Measurements from ENCODE around the gene PSORS1C1.
"Not testable (repeated sequence)": the region's sequence is repeated elsewhere in the genome, so short reads cannot be mapped to it uniquely, and the experiment has no call there.

The PSORS1C1 gene

DNA sequence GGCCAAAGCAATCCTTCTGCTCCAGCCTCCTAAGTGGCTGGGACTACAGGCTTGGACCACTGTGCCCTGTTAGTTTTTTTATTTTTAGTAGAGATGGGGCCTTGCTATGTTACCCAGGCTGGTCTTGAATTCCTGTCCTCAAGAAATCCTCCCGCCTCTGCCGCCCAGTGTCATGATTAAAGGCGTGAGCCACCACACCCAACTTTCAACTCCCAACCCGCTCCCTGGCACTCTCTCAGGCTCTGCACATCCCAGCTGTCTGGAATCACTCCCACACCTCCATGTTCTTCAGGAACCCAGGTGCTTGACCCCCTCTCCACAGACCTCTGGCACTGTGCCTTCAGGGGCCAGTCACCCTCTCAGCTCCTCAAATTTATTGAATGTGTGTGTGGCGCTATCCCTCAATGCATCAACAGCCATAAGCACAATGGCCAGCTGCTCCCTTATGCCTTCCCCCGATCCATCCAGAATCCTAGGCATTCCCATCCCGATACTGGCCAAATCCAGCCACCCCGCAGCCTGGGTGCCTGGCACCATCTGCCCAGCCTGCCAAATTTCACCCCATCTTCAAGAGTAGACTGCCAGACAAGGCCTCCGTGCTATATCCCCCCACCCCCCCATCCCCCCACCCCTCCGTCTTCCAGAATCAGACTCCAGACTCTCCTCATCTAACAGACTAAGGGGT is 56.5 kb downstream of the PSORS1C1 start:
- Histone ChIP-seq H3K27me3 (ENCODE audit: insufficient read depth, low read length) (peaks cover 2% of the 10 kb centered on the region), H3K4me3 (ENCODE audit: low read length) (no peak overlapping the region), H3K36me3 (ENCODE audit: insufficient read depth, low read length) (no peaks in the 10 kb centered on the region), H2AFZ (ENCODE audit: low read depth, low read length) (no peak overlapping the region), H3K9me3 (ENCODE audit: low read length) (no peaks in the 10 kb centered on the region), H3K4me1 (ENCODE audit: insufficient read depth, low read length) (peaks cover 4% of the 10 kb centered on the region)

DNA sequence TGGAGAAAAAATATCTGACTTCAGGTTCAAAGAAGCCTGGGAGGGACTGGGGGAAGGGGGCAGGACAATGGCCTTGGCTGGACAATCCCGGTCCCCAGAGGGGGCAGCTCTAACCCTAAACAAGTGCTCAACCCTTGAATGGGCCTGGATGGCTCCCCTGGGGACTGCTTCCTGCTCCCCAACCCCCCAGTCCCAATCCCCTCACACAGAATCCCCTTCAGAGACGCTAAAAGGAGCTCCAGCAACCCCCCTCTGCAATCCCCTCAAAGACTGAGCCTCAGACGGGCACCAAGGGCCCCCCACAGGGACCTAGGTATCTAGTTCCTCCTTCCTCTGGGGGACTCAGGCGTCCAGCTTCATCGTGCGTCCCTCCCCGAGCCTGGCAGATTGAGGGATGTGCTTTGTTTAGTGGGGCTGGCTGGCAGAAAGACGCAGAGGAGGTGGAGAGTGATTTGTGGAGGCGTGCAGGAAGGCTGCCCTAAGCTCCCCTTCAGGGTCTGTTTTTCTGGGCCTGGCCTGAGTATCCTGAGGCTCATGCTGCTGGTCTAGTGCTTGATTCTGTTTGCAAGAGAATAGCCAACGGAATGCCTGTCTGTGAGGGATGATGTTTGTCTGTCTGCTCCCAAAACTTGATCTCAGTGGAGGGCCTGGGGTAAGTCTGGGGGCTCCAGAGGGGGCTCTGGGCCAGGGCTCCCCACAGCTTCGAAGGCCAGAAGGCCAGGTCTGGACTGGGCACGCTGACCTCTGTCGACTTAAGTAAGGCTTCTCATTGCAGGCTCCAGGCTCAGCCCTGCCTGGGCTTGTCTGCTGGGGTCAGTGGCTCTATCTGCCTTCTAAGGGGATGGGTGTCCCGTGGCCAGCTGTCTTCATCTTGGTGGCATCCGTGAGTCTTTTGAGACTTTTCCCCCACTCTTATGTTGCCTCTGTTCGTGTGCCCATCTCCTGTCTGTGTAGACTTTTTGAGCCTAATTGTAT is 57.6 kb downstream of the PSORS1C1 start:
- Histone ChIP-seq H3K9me3 (ENCODE audit: low read length) (no peaks in the 10 kb centered on the region), H3K4me3 (ENCODE audit: low read length) (no peak overlapping the region), H3K36me3 (ENCODE audit: insufficient read depth, low read length) (no peaks in the 10 kb centered on the region), H3K27me3 (ENCODE audit: insufficient read depth, low read length) (peaks cover 2% of the 10 kb centered on the region), H2AFZ (ENCODE audit: low read depth, low read length) (no peak overlapping the region), H3K4me1 (ENCODE audit: insufficient read depth, low read length) (peaks cover 4% of the 10 kb centered on the region)

DNA sequence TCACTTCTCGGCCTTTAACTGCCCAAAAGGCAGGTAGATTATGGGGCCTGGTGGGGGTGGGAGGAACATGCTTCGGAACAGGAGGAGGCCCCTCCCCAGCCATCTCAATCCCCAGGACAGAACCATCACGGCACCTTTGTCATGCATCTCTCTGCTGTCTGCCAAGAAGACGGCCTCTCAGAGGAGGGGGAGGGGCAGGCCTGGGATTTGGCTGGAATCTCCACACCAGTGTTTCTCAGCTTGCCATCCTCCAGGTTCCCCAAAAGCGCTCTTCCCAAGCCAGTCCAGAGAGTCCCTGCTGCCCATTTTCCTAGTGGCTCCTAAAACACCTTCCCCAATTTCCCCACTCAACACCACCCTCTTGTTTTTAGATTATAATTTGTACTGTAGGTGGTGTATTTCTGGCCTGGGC is 58.4 kb downstream of the PSORS1C1 start:
- H3K27me3 ChIP-seq (ENCODE audit: insufficient read depth, low read length) = peaks cover 2% of the 10 kb centered on the region
- H3K36me3 ChIP-seq (ENCODE audit: insufficient read depth, low read length) = no peaks in the 10 kb centered on the region
- H3K9me3 ChIP-seq (ENCODE audit: low read length) = no peaks in the 10 kb centered on the region
- H3K4me3 ChIP-seq (ENCODE audit: low read length) = no peak overlapping the region
- H3K4me1 ChIP-seq (ENCODE audit: insufficient read depth, low read length) = peaks cover 4% of the 10 kb centered on the region
- no peak overlapping the region for H2AFZ ChIP-seq (ENCODE audit: low read depth, low read length)

DNA sequence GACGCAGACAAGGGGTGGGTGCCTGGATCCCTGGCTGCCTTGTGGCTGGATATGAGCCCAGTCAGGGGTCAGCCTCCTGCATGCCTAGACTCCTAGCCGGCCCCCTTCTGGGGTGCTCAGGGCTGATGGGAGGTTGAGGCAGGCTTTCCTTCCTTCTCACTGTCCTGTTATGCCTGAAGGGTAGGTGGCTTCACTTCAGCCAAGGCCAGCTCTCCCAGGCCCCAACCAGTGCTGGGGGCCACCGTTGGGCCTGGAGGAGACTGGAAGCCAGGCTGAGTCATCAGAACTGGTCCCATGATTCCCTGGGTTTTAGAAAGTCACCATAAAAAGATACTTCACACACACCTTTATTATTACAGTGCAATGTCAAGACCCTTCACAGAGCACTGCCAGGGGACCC is 58.8 kb downstream of the PSORS1C1 start:
- H3K4me1 ChIP-seq (ENCODE audit: insufficient read depth, low read length) = peaks cover 4% of the 10 kb centered on the region
- H3K4me3 ChIP-seq (ENCODE audit: low read length) = no peak overlapping the region
- no peak overlapping the region for H2AFZ ChIP-seq (ENCODE audit: low read depth, low read length)
- peaks cover 2% of the 10 kb centered on the region for H3K27me3 ChIP-seq (ENCODE audit: insufficient read depth, low read length)
- no peaks in the 10 kb centered on the region for H3K36me3 ChIP-seq (ENCODE audit: insufficient read depth, low read length)
- H3K9me3 ChIP-seq (ENCODE audit: low read length) = no peaks in the 10 kb centered on the region

DNA sequence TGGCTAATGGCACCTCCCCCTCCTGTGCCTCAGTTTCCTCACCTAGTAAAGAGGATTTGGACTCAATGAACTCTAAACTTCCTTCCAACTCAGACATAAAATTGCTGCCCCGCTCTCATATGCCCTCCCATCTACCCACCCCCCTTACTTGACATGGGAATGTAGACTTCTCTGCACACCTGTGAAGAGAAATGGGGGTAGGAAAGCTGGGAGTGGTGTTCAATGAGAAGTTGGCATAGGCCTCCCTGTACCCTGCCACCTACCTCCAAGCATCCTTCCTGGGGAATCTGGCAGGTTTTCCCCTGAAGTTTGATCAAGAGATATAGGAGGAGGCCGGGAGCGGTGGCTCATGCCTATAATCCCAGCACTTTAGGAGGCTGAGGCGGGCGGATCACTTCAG is 59.8 kb downstream of the PSORS1C1 start:
- Histone ChIP-seq H2AFZ (ENCODE audit: low read depth, low read length) (no peak overlapping the region), H3K36me3 (ENCODE audit: insufficient read depth, low read length) (no peaks in the 10 kb centered on the region), H3K27me3 (ENCODE audit: insufficient read depth, low read length) (peaks cover 2% of the 10 kb centered on the region), H3K4me1 (ENCODE audit: insufficient read depth, low read length) (peaks cover 4% of the 10 kb centered on the region), H3K9me3 (ENCODE audit: low read length) (peaks cover 4% of the 10 kb centered on the region), H3K4me3 (ENCODE audit: low read length) (no peak overlapping the region)

DNA sequence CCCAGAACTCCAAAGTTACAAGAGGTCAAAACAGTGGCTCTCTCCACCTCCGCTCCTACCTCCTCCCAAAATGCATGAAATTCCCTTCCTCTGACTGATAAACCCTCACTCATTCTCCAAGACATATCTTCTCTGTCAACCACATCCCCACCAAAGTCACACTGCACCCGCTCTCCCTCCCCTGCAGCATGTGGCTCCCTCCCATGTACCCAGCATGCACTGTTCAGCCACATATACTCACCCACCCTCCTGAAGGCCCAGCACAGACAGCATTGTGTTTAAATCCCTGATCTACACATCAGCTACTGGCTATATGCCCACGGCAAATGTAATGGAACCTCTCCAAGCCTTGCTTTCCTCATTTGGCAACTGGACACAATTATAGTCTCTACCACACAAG is 61.4 kb downstream of the PSORS1C1 start:
- Histone ChIP-seq H3K4me3 (ENCODE audit: low read length) (no peak overlapping the region), H3K4me1 (ENCODE audit: insufficient read depth, low read length) (peaks cover 4% of the 10 kb centered on the region), H2AFZ (ENCODE audit: low read depth, low read length) (no peak overlapping the region), H3K9me3 (ENCODE audit: low read length) (peaks cover 4% of the 10 kb centered on the region), H3K27me3 (ENCODE audit: insufficient read depth, low read length) (peaks cover 2% of the 10 kb centered on the region), H3K36me3 (ENCODE audit: insufficient read depth, low read length) (no peaks in the 10 kb centered on the region)

DNA sequence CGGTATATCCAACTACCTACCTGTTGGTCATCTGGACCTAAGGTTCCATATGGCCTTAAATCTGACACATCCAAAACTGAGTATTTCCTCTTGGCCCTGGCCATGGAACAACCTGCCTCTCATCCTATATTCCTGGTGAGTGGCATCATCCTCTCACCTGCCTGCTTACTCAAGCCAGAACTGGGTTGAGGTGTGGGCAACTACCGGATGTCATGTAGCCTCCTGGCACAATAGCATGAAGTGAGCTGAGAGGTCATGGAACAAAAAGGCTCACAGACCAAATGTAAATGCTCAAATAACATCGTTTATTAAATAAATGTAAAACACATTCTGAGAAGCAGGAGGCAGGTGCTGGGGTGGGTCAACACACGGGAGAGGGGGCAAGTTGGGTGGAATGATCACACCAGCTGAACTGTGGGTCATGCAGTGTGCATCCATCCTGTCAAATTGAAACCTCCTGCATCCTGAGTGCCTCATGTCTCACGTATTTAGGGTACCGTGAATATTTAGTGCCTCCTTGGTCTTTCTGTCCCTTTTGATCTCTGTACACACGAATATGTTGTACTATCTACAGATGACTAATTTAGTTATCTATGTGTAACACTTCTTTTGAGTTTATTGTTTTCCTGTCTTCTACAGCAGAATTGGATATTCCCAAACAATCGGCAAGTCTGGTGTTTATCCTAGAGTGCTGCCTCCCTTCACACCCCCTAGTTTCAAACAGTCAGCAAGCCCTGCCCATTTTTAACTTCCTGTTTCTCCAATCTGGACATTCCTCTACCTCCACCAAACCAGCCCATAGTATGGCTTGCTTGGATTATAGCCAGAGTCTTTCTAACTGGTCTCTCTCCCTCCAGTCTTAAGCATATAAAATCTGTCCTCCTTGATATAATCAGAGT is 63.8 kb downstream of the PSORS1C1 start:
- H3K4me3 ChIP-seq (ENCODE audit: low read length) = no peak overlapping the region
- no peaks in the 10 kb centered on the region for H3K4me1 ChIP-seq (ENCODE audit: insufficient read depth, low read length)
- peaks cover 2% of the 10 kb centered on the region for H3K27me3 ChIP-seq (ENCODE audit: insufficient read depth, low read length)
- H2AFZ ChIP-seq (ENCODE audit: low read depth, low read length) = no peak overlapping the region
- H3K9me3 ChIP-seq (ENCODE audit: low read length) = peaks cover 4% of the 10 kb centered on the region
- no peaks in the 10 kb centered on the region for H3K36me3 ChIP-seq (ENCODE audit: insufficient read depth, low read length)

DNA sequence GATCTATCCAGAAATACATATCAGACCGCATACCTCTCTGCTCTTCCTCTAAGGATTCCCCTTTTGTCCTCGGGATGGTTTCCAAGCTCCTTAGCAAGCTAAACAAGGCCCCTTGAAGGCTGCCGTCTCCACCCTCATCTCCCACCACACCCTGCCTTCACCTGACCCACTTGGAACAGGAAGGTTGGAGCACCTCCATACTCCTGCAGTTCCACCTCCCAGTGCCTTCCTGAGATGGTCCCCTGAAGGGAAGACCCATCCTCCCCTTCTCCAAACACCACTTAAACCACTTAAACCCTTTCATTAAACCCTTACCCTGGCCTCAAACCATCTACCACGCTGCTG is 64.4 kb downstream of the PSORS1C1 start:
- Histone ChIP-seq H3K9me3 (ENCODE audit: low read length) (peaks cover 4% of the 10 kb centered on the region), H3K27me3 (ENCODE audit: insufficient read depth, low read length) (peaks cover 2% of the 10 kb centered on the region), H2AFZ (ENCODE audit: low read depth, low read length) (no peak overlapping the region), H3K36me3 (ENCODE audit: insufficient read depth, low read length) (no peaks in the 10 kb centered on the region), H3K4me3 (ENCODE audit: low read length) (no peak overlapping the region), H3K4me1 (ENCODE audit: insufficient read depth, low read length) (no peaks in the 10 kb centered on the region)

DNA sequence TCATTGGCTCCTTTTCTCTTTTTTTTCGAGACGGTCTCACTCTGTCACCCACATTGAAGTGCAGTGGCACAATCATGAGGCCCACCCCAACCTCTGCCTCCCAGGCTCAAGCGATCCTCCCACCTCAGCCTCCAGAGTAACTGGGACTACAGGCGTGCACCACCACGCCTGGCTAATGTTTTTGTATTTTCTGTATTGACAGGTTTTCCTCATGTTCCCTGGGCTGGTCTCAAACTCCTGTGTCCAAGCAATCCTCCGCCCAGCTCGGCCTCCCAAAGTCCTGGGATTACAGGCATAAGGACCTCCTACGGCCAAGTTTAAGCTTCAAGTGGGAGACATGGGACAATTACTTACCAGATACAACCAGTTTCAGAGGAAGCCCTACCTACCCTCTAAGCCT is 65.3 kb downstream of the PSORS1C1 start:
- Histone ChIP-seq H3K4me3 (ENCODE audit: low read length) (no peak overlapping the region), H3K4me1 (ENCODE audit: insufficient read depth, low read length) (no peaks in the 10 kb centered on the region), H3K9me3 (ENCODE audit: low read length) (peaks cover 4% of the 10 kb centered on the region), H2AFZ (ENCODE audit: low read depth, low read length) (no peak overlapping the region), H3K36me3 (ENCODE audit: insufficient read depth, low read length) (no peaks in the 10 kb centered on the region), H3K27me3 (ENCODE audit: insufficient read depth, low read length) (peaks cover 2% of the 10 kb centered on the region)

DNA sequence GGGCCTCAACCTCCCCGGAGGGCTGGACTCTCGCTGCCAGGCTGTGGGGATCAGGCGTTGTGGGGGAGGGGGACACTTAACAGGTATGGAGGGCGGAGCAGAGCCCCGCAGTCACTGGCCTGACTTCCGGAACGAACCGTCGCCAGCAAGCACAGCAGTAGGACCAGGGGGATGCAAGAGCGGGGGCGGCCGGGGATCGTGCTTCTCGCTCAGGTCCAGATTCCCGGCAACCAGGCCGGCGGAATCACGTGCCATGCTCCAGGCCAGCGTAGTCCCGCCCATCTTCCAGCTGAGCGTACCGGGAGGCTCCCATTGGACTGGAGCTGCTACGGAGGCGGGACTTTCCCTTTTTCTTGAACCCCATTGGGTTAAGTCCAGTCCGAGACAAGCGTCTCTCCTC is 65.9 kb downstream of the PSORS1C1 start:
- H3K9me3 ChIP-seq (ENCODE audit: low read length) = peaks cover 4% of the 10 kb centered on the region
- no peak overlapping the region for H2AFZ ChIP-seq (ENCODE audit: low read depth, low read length)
- H3K36me3 ChIP-seq (ENCODE audit: insufficient read depth, low read length) = no peaks in the 10 kb centered on the region
- H3K4me1 ChIP-seq (ENCODE audit: insufficient read depth, low read length) = no peaks in the 10 kb centered on the region
- no peak overlapping the region for H3K4me3 ChIP-seq (ENCODE audit: low read length)
- no peaks in the 10 kb centered on the region for H3K27me3 ChIP-seq (ENCODE audit: insufficient read depth, low read length)

DNA sequence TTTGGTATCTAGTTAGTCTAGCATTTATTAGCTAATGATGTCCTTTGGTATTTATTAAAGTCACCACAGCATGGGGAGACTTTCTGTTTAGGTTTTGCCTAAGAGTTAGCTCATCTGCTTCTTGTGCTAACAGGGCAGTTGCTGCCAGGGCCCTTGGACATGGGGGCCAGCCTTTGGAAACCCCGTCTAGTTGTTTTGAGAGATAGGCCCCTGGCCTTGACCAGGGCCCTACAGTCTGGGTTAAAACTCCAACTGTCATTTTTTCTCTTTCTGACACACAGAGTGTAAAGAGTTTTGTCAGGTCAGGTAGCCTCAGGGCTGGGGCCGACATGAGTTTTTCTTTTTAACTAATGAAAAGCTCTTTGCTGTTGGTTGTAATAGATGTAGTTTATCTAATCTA is 68.7 kb downstream of the PSORS1C1 start:
- not testable (repeated sequence) for H3K27me3 ChIP-seq (ENCODE audit: insufficient read depth, low read length); H3K4me1 ChIP-seq (ENCODE audit: insufficient read depth, low read length); H3K4me3 ChIP-seq (ENCODE audit: low read length); H3K9me3 ChIP-seq (ENCODE audit: low read length); H3K36me3 ChIP-seq (ENCODE audit: insufficient read depth, low read length); H2AFZ ChIP-seq (ENCODE audit: low read depth, low read length)

DNA sequence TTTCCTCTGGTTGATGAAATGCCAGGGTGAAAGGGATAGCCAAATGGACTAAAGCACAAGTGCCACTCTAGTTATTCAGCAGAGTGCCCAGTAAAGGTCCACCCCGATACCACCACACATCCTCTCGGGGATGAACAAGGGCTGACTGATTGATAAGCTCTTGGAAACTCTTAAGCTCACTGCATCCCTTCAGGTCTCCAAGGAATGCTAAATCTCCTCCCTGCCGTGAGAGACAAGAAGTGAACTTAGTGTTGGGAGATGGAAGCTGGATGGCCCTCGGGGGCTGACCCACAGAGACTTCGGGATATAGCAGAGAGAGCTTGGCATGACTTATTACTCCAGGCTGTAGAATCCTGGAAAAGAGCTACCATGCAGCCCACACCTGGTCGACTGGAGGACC is 69.3 kb downstream of the PSORS1C1 start:
- not testable (repeated sequence) for H2AFZ ChIP-seq (ENCODE audit: low read depth, low read length); H3K9me3 ChIP-seq (ENCODE audit: low read length); H3K27me3 ChIP-seq (ENCODE audit: insufficient read depth, low read length); H3K36me3 ChIP-seq (ENCODE audit: insufficient read depth, low read length); H3K4me3 ChIP-seq (ENCODE audit: low read length); H3K4me1 ChIP-seq (ENCODE audit: insufficient read depth, low read length)

DNA sequence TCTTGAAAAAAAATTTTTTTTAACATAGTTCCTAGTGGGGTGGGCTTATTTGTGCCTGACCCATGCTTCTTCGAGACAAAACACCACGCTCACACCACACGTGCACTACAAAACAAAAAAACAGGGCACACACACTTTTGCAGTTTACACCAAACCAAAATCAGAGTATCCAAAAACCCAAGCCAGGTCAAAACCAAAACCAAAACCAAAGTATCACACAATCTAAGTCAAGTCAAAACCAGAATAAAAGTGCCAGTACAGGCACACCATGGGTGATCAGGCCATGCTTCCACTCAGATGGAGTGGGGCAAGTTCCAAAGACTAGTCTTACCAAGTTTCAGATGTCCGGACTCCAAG is 71.1 kb downstream of the PSORS1C1 start:
- H3K36me3 ChIP-seq (ENCODE audit: insufficient read depth, low read length); H3K4me1 ChIP-seq (ENCODE audit: insufficient read depth, low read length); H3K27me3 ChIP-seq (ENCODE audit: insufficient read depth, low read length); H3K9me3 ChIP-seq (ENCODE audit: low read length); H2AFZ ChIP-seq (ENCODE audit: low read depth, low read length); H3K4me3 ChIP-seq (ENCODE audit: low read length): not testable (repeated sequence)

Data from neuron (in vitro differentiated cells).